ENCODE measurements around the gene PHLDB3. TPM values are rescaled to one million over a fixed set of nuclear protein-coding genes. Genes with fewer than 3 reads are reported as not detected.

Gene PHLDB3
- total and polyA plus RNA-seq, 2 of the 13 experiments (the other 11 are each of a cell fraction or from before 2014, with no cell fraction given), result 11.3 to 14.5 TPM

GRCh38 chr19:43511324-43511723 lies 6.8 kb upstream of the PHLDB3 start (continued):
- TF ChIP-seq, protein P1, sequence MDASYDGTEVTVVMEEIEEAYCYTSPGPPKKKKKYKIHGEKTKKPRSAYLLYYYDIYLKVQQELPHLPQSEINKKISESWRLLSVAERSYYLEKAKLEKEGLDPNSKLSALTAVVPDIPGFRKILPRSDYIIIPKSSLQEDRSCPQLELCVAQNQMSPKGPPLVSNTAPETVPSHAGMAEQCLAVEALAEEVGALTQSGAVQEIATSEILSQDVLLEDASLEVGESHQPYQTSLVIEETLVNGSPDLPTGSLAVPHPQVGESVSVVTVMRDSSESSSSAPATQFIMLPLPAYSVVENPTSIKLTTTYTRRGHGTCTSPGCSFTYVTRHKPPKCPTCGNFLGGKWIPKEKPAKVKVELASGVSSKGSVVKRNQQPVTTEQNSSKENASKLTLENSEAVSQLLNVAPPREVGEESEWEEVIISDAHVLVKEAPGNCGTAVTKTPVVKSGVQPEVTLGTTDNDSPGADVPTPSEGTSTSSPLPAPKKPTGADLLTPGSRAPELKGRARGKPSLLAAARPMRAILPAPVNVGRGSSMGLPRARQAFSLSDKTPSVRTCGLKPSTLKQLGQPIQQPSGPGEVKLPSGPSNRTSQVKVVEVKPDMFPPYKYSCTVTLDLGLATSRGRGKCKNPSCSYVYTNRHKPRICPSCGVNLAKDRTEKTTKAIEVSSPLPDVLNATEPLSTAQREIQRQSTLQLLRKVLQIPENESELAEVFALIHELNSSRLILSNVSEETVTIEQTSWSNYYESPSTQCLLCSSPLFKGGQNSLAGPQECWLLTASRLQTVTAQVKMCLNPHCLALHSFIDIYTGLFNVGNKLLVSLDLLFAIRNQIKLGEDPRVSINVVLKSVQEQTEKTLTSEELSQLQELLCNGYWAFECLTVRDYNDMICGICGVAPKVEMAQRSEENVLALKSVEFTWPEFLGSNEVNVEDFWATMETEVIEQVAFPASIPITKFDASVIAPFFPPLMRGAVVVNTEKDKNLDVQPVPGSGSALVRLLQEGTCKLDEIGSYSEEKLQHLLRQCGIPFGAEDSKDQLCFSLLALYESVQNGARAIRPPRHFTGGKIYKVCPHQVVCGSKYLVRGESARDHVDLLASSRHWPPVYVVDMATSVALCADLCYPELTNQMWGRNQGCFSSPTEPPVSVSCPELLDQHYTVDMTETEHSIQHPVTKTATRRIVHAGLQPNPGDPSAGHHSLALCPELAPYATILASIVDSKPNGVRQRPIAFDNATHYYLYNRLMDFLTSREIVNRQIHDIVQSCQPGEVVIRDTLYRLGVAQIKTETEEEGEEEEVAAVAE (CRISPR knock-in tag; IDR thresholded peaks at IDR 0.05; ENCODE audit: borderline replicate concordance), result no peak
- TF ChIP-seq SP1 (IDR thresholded peaks at IDR 0.05) (no peak), SP1 (CRISPR knock-in tag; IDR thresholded peaks at IDR 0.05) (no peak), MYNN (CRISPR knock-in tag; IDR thresholded peaks at IDR 0.05; ENCODE audit: low read depth) (no peak), ZNF3 (CRISPR knock-in tag; IDR thresholded peaks at IDR 0.05) (no peak), GMEB1 (CRISPR knock-in tag; IDR thresholded peaks at IDR 0.05; ENCODE audit: borderline replicate concordance) (no peak), ZNF460 (CRISPR knock-in tag; IDR thresholded peaks at IDR 0.05; ENCODE audit: borderline replicate concordance) (no peak), ZNF354B (CRISPR knock-in tag; IDR thresholded peaks at IDR 0.05) (no peak), ZKSCAN8 (CRISPR knock-in tag; IDR thresholded peaks at IDR 0.05; ENCODE audit: borderline replicate concordance) (no peak)
